Activated CD8-positive, alpha-beta memory T cell treated with anti-CD3 and anti-CD28 coated beads for 4 hours (primary cell): ENCODE results near the gene BMX.

Source experiments
- DNase-seq, 2 donors: peaks; one replicate each; pipeline ENCODE4 v3.0.0-alpha.2; 2020; ENCODE audit warnings: low read depth in 2 of 2

Gene BMX

DNA sequence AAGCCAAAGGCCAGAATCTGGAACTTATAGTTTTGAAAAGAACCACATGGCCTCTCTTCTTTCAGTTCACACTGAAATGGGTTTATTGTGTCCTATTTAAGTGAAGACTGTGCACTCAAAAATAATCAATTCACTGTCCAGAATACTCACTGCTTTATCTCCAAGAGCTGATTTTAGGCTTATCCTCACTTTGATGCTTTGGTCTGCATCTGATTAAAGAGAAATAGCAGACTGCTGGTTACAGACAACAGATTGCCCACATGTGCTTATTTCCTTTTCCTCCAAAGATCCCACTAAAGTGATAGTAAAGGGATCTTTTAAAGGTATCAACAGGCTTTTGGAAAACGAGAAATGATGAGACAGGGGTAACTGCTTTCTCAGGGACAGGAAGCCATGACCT lies 69.5 kb downstream of the BMX start:
- DNase-seq, result no peak

DNA sequence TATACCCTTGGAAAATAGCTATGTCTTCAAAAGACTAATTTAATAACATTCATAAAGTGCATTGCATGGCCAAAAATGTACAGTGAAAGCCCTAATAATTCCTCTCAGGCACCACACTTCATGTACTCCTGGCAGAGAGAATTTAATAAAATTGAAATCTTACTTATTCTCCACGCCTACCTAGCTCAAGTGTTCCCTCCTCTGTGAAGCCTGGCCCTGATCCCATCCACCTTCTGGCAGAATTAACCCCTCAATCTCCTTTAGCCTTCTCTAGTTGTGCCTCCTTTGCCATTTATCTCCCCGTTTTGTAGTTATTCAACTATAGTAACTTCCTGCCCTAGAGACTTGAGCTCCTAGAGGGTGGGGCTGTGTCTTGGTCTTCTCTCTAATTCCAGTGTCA lies 73.4 kb downstream of the BMX start:
- no peak for DNase-seq

DNA sequence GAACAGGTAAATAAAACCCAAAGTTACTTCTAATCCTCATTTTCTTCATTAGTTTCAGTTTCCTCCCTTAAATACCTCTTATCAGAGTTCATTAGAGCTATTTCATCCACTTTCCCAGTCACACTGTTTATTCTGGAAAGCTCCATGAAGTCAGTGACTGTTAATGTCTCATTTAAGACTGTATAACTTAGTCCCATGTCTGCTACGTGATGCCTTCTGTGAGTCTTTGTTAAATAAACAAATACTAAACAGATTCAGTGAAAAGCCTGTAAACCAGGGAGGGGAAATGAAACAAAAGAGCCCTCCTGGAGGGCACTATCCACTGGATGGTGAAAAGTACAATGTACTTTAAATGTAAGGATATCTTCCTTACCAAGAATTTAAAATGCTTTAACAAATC lies 75.4 kb downstream of the BMX start:
- no peak for DNase-seq

DNA sequence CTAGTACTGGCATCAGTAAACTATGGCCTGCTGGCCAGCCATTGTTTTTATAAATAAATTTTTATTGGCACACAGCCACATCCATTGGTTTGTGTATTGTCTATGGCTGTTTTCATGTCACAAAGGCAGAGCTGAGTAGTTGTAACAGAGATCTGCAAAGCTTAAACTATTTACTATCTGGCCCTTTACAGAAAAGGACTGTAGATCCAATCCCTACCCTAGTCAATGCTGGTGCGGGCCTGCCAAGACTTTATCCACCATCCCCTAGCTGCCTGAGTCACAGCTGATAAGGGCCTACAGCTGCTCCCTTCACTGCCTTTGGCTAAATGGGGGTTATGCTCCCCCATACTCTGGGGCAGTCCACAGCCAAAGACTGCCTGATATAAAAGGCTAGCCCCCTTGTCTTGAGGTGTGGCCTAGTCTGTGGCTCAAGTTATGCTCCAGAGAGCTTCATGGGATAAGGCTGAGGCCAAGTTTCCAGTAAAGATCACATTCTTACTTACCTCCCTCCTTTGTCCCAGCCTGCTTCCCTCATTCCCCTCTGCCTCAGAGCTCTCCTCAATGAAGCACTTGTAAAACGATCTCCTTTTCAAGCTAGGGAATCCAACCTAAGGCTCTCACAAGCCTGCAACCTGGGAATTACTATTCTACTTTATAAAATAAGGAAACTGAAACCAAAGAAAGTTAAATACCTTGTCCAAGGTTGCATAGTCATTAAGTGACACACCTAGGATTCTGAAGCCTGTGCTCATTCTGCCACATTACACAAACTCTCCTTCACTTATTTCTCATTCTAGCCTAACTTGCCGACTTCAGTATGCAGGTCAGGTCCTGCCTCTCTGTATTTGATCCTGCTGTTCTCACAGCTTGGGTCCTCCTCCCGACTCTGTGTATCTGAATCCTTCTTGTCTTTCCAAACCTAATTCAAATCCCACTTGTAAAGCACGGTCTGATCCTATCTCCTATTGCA lies 79.5 kb downstream of the BMX start:
- DNase-seq, result no peak

DNA sequence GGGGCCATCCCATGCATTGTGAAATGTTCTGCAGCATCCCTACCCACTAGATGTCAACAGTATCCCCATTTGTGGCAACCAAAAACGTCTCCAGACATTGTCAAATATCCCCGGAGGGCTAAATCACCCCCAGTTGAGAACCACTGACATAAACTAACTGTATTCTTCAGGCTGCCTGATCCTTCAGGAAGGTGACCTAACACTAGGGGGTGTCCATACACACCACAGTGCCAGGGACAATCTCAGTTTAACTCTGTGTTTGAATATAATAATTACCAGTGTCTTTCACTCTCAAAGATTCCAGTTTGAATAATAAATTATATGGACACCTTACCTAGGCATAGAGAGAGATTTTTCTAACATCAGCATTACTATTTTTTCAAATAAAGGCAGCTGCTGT lies 93.8 kb downstream of the BMX start:
- DNase-seq, result no peak

DNA sequence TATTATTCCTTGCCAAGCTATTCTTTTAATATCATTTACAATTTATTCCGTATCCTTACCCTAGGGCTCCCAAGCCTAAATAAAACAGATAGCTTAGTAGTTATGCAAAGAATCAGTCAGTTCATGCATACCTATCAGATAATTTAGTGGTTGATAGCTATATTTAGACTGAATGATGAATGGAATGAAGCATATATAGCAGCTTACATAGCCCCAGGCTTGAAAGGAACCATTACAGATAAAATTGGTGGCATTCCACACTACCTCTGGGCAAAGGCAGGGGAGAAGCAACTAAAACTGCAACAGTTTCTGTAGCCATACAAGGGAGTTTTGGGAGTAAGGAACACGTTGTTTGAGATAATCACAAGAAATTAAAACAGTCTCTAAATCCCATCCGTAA lies 97.4 kb downstream of the BMX start:
- no peak for DNase-seq

DNA sequence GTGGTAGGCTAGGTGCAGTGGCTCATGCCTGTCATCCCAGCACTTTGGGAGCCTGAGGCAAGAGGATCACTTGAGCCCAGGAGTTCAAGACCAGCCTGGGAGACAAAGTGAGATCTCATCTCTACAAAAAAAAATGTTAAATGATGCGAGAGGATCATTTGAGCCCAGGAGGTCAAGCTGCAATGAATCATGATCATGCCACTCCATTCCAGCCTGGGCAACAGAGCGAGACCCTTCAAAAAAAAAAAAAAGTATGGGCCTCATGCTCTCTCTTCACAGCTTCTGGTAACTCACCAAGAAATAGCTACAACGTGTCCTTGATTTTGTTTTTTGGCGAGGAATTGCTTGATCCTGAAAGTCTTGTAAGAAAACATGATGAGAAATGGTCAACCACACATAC lies 98.9 kb downstream of the BMX start:
- no peak for DNase-seq

DNA sequence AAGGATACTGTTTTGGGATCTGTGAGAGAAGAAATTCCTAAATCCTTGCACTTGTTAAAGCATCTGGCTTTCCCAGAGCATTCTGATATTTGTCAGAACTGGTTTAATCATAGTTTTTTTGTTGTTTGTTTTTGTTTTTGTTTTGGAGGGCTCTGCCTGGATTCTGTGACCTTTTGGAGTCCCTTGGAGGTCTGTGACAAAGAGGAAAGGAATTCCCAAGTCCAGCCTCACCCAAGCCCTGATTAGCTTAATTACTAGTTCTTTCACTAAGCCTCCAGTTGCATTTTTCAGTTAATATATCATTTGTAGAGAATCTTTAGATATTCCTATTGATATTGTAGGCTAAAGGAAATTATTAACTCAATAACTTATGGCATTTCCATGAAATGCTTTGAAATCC lies 99.4 kb downstream of the BMX start:
- no peak for DNase-seq

DNA sequence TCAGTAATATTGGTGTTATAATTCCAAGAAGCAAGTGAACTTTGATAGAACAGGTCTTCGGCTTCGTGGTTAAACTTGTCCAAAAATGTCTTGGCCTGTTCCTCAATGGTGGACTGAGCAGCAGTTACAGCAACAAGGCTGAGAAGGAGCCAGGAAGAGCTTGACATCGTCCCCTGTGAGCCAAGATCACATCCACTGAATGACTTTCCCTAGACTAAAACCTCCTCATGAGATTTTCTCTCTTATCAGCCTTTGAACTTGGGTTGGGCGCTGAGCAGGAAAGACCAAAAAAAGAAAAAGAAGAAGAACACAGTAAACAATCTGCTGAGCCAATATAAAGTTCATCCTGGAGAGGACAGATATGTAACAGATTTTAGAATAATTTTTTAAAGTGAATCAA lies 100.1 kb downstream of the BMX start, which contains the start of gene ACE2:
ACE2 (minus strand) TSS at position 216 of the 400 bp plus-strand sequence; CDS start at position 167, 49 bp downstream.
- DNase-seq, result no peak

DNA sequence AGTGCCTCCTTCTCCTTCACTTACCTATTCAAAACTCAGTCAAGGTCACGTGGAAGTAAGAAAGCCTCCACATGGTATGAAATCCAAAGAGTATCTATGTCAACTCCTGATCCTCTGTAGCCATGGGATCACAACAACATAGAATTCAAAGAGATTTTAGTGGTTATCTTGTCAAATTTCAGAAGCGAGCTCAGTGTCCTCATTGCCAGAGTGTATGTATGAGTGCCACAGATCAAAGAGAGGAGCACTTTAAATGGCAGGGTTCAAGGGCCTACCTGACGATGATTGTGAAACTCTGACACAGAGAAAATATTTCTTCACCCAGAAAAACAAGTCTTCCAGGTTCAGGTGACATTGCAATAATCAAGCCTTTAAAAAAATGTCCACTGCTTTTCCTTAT lies 101.3 kb downstream of the BMX start:
- no peak for DNase-seq

DNA sequence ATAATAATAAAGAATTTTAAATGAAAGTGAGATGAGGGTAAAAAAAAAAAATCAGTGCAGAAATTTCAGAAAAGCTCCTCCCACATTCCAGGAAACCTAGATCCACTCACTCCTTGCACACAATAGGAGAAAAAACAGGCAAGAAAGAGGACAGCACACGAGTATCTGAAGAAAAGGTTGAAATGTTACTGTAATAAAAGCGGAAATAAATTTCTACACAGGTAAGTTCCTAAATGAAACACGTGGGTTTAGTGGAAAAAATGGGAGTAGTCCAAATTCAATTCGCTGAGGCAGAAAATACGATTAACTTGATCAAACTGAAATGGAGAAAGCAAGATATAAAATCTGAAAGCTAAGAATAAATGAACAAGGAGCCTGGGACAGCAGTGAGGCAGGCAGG lies 102.2 kb downstream of the BMX start:
- no peak for DNase-seq

DNA sequence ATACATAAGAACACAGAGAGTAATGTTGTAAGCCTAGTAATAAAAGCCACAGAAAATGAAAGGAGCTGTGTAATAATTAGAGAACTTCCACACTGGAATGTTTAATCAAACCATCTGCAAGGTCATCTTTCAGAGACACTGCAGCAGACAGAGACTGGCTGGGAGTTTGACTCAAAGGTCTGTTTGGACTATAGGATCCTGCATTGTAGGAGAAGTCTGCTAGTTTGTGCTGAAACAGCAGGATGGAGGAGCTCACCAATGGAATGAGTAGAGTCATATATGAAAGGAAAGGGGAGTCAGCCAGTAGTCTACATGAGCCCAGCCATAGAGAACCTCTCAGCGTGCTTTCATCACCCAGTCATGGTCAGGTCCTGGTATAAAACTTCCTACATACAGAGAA lies 104.6 kb downstream of the BMX start:
- DNase-seq, result no peak
